Thyroid gland (tissue), 4 donors: Measurements from ENCODE around the gene CTBP1. TPM values are rescaled to one million over a fixed set of nuclear protein-coding genes. Genes with fewer than 3 reads are reported as not detected.

Experiments
- DNase-seq, 2 donors: peaks; one replicate each; pipeline ENCODE4 v3.0.0-alpha.2; 2019
- H3K27ac ChIP-seq, 3 donors: fragments of 200-600 bp; sonication (generic); 1 replicate in 2 of 3; 2 replicates in 1 of 3; pipeline ENCODE4 v1.5.1; 2016 to 2019; ENCODE audit warnings: mild to moderate bottlenecking in 1 of 3, moderate library complexity in 1 of 3
- H3K27me3 ChIP-seq: fragments of 200-600 bp; sonication (generic); one replicate; pipeline ENCODE4 v1.5.1; 2019
- H3K36me3 ChIP-seq, 2 donors: fragments of 200-600 bp; sonication (generic); one replicate each; pipeline ENCODE4 v1.5.1; 2016 to 2019
- H3K4me1 ChIP-seq, 2 donors: fragments of 200-600 bp; sonication (generic); one replicate each; pipeline ENCODE4 v1.5.1; 2017 to 2019
- H3K4me3 ChIP-seq, 3 donors: fragments of 200-600 bp; sonication (generic); replicated peaks in 1 of 3; 1 replicate in 2 of 3; 2 replicates in 1 of 3; pipeline ENCODE4 v1.5.1; 2016; ENCODE audit warnings: mild to moderate bottlenecking in 1 of 3
- H3K9me3 ChIP-seq: fragments of 200-600 bp; sonication (generic); one replicate; pipeline ENCODE4 v1.5.1; 2017
- POLR2A ChIP-seq, 2 donors: fragments of 450-650 bp; IDR thresholded peaks; one replicate each; pipeline ENCODE4 v1.6.1; 2017; ENCODE audit warnings: antibody characterized with exemption in 2 of 2, mild to moderate bottlenecking in 2 of 2, moderate library complexity in 1 of 2
- WGBS, 2 donors: methylation state at CpG; one replicate each; pipeline ENCODE4 v1.1.5; 2017; 5-methylcytosine and 5-hydroxymethylcytosine counted together
- intact Hi-C: fragments of 100-400 bp; cut with DNase I; formaldehyde crosslinking; loops from one replicate; pipeline ENCODE4 v1.15.1; 2023
- total RNA-seq, 4 donors: library from RNA; depleted of rRNA; stranded (reverse); fragments of >200 nt; gene quantifications; one replicate each; pipeline ENCODE4 v1.2.3, GENCODE V29; 2016
- TF ChIP-seq, protein P1 (sequence below), 6 experiments: fragments of 200-600 bp in 3 of 6; fragments of 450-650 bp in 3 of 6; sonication (generic) in 3 of 6; IDR thresholded peaks; one replicate each; pipeline ENCODE4 v1.5.1; 2016 to 2019; ENCODE audit warnings: antibody characterized with exemption in 6 of 6, mild to moderate bottlenecking in 2 of 6, inconsistent platforms in 1 of 6, moderate library complexity in 1 of 6

The CTBP1 gene
- total RNA-seq, 4 donors from 2014 or later, result 102 to 226 (median 177) TPM

DNA sequence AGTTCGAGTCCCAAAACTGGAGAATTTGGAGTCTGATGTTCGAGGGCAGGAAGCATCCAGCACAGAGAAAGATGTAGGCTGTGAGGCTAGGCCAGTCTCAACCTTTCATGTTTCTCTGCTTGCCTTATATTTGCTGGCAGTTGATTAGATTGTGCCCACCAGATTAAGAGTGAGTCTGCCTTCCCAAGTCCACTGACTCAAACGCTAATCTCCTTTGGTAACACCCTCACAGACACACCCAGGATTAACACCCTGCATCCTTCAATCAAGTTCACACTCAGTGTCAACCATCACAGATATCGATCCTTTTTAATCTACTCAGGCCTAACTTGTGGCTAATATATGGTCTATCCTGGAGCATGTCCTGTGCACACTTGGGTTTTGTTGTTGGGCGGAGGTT is 22.8 kb upstream of the CTBP1 start:
- Histone ChIP-seq H3K4me1 (no peaks in the 10 kb centered on the region), H3K9me3 (no peaks in the 10 kb centered on the region), H3K27ac (no peak overlapping the region), H3K27me3 (no peaks in the 10 kb centered on the region), H3K36me3 (no peaks in the 10 kb centered on the region), H3K4me3 (no peak overlapping the region)
- TF ChIP-seq, protein P1, sequence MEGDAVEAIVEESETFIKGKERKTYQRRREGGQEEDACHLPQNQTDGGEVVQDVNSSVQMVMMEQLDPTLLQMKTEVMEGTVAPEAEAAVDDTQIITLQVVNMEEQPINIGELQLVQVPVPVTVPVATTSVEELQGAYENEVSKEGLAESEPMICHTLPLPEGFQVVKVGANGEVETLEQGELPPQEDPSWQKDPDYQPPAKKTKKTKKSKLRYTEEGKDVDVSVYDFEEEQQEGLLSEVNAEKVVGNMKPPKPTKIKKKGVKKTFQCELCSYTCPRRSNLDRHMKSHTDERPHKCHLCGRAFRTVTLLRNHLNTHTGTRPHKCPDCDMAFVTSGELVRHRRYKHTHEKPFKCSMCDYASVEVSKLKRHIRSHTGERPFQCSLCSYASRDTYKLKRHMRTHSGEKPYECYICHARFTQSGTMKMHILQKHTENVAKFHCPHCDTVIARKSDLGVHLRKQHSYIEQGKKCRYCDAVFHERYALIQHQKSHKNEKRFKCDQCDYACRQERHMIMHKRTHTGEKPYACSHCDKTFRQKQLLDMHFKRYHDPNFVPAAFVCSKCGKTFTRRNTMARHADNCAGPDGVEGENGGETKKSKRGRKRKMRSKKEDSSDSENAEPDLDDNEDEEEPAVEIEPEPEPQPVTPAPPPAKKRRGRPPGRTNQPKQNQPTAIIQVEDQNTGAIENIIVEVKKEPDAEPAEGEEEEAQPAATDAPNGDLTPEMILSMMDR (IDR thresholded peaks at IDR 0.05), result no peak
- no peak for TF ChIP-seq POLR2A (IDR thresholded peaks at IDR 0.05)
- WGBS, 2 donors, result 95% methylated on average over 5 of the region's 5 CpGs
- DNase-seq, result no peak
- intact Hi-C loops, result no loop called here

DNA sequence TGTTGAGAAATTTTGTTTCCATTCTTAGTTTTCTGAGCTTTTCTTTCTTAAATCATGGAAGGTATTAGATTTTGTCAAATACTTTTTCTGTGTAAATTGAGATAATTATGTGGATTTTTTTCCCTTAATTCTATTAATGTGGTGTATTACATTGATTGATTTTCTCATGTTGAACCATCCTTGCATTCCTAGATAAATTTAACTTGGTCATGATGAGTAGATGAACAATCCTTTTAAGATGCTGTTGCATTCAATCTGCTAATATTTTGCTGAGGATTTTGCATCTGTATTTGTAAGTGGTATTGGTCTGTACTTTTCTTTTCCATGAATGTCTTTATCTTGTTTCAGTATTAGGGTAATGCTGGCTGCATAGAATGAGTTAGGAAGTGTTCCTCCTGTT is 20.3 kb upstream of the CTBP1 start:
- DNase-seq, result no peak
- no peak overlapping the region for H3K4me3 ChIP-seq
- H3K9me3 ChIP-seq, result no peaks in the 10 kb centered on the region
- H3K4me1 ChIP-seq, result no peaks in the 10 kb centered on the region
- intact Hi-C loops, result no loop called here
- no peaks in the 10 kb centered on the region for H3K36me3 ChIP-seq
- no peaks in the 10 kb centered on the region for H3K27me3 ChIP-seq
- TF ChIP-seq, protein P1 (IDR thresholded peaks at IDR 0.05), result no peak
- TF ChIP-seq POLR2A (IDR thresholded peaks at IDR 0.05), result no peak
- no peak overlapping the region for H3K27ac ChIP-seq

DNA sequence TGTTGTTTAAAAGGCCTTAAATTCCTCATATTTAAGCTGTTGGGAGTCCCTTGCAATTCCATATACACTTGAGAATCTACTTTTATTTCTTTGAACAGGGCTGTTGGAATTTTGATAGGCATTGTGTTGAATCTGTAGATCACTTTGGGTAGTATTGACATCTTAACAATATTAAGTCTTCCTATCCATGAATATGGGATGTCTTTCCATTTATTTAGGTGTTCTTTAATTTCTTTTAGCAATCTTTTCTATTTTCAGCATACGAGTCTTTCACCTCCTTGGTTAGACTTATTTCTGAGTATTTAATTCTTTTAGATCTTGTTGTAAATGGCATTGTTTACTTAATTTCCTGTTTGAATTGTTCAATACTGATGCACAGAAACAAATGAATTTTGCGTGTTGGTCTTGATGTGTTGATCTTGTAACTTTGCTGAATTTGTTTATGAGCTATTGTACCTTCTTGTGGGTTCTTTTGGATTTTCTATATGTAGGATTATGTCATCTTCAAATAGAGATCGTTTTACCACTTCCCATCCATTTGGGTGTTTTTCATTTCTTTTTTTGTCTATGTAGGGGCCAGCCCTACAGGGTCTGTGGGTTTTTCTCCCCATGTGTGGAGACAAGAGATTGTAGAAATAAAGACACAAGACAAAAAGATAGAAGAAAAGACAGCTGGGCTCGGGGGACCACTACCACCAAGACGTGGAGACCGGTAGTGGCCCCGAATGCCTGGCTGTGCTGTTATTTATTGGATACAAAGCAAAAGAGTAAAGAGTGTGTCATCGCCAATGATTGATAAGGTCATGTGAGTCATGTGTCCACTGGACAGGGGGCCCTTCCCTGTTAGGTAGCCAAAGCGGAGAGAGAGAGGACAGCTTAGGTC is 18.2 kb upstream of the CTBP1 start:
- Histone ChIP-seq H3K4me3 (no peak overlapping the region), H3K9me3 (no peaks in the 10 kb centered on the region), H3K27me3 (no peaks in the 10 kb centered on the region), H3K4me1 (no peaks in the 10 kb centered on the region), H3K36me3 (no peaks in the 10 kb centered on the region), H3K27ac (no peak overlapping the region)
- intact Hi-C loops, result no loop called here
- DNase-seq, result no peak
- no peak for TF ChIP-seq POLR2A (IDR thresholded peaks at IDR 0.05)
- WGBS, 2 donors, result 91 to 92% methylated on average over 9 of the region's 9 CpGs

DNA sequence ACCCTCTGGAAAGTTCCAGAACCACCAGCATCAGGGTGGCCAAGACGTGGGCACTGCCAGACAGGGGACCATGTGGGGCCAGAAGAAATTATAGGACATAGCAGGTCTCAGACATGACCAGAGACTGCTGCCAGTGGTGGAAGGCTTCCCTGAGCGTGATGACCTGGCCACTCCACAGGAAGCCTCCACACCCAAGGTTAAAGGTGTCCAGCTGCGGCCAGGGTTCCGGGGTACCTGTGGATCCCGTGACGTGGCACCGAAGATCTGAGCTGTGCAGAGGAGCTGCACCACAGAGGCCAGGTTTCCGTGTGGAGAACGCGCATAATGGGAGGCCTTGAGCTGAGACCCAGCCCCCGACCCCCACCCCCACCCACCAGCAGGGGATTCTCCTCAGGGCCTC is 16.4 kb upstream of the CTBP1 start:
- Histone ChIP-seq H3K27me3 (no peaks in the 10 kb centered on the region), H3K4me1 (no peaks in the 10 kb centered on the region), H3K4me3 (no peak overlapping the region), H3K36me3 (no peaks in the 10 kb centered on the region), H3K9me3 (no peaks in the 10 kb centered on the region), H3K27ac (no peak overlapping the region)
- no peak for DNase-seq
- intact Hi-C loops, result no loop called here
- 82 to 100% methylated on average over 1 to 2 of the region's 11 CpGs for WGBS, 2 donors
- TF ChIP-seq, protein P1 (IDR thresholded peaks at IDR 0.05), result no peak
- no peak for TF ChIP-seq POLR2A (IDR thresholded peaks at IDR 0.05)

DNA sequence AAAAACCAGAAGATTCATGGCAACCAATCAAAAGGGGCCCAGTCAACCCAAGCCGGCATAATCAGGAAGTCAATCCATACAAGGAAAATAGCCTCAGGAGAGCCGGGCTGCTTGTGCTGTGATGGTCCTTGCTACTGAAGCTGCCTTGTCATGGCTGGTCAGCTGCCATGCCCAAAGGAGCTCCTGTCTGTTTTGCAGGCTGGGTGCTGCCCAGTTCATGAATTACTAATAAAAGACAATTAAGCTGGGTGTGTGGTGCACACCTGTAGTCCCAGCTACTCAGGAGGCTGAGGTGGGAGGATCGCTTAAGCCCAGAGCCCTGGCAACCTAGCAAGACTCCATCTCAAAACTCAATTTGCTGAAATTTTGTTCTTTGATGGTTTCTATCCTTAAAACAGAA is 16.0 kb upstream of the CTBP1 start:
- Histone ChIP-seq H3K27me3 (no peaks in the 10 kb centered on the region), H3K9me3 (no peaks in the 10 kb centered on the region), H3K4me1 (no peaks in the 10 kb centered on the region), H3K36me3 (no peaks in the 10 kb centered on the region), H3K27ac (no peak overlapping the region), H3K4me3 (no peak overlapping the region)
- 94 to 97% methylated on average over 2 to 3 of the region's 3 CpGs for whole genome bisulfite sequencing, 2 donors
- DNase-seq, result no peak
- TF ChIP-seq POLR2A (IDR thresholded peaks at IDR 0.05), result no peak
- TF ChIP-seq, protein P1 (IDR thresholded peaks at IDR 0.05), result no peak
- intact Hi-C loops, result no loop called here
